ENCODE results near the gene C14orf119.

DNA sequence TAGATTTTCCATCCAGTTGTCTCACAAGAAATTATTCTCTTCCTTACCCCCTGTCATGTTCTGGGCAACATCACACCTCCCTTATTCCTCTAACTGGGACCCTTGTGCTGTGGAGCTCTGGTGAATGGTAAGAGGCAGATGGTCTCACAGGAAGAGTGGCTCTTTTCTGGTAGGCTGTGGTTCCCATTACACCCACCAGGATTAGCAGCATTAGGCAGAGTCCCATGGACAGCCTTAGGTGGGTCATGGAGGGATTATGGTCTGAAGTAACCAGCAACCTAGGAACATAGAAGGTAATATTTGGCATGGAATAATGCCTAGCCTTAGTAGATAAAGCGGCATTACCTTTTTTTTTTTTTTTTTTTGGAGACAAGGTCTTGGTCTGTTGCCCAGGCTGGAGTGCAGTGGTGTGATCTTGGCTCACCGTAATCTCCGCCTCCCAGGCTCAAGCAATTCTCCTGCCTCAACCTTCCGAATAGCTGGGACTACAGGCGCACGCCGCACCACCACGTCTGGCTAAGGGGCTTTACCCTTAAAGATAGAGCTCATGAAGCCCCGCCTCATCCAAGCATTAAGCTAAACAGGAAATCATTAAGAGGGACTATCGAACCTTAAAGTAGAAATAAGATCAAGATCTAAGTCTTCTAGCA, 4.0 kb downstream of the C14orf119 start:
- no peak for TF ChIP-seq POLR2AphosphoS5 (IDR thresholded peaks at IDR 0.05; ENCODE audit: low read depth)
- TF ChIP-seq, protein P1, sequence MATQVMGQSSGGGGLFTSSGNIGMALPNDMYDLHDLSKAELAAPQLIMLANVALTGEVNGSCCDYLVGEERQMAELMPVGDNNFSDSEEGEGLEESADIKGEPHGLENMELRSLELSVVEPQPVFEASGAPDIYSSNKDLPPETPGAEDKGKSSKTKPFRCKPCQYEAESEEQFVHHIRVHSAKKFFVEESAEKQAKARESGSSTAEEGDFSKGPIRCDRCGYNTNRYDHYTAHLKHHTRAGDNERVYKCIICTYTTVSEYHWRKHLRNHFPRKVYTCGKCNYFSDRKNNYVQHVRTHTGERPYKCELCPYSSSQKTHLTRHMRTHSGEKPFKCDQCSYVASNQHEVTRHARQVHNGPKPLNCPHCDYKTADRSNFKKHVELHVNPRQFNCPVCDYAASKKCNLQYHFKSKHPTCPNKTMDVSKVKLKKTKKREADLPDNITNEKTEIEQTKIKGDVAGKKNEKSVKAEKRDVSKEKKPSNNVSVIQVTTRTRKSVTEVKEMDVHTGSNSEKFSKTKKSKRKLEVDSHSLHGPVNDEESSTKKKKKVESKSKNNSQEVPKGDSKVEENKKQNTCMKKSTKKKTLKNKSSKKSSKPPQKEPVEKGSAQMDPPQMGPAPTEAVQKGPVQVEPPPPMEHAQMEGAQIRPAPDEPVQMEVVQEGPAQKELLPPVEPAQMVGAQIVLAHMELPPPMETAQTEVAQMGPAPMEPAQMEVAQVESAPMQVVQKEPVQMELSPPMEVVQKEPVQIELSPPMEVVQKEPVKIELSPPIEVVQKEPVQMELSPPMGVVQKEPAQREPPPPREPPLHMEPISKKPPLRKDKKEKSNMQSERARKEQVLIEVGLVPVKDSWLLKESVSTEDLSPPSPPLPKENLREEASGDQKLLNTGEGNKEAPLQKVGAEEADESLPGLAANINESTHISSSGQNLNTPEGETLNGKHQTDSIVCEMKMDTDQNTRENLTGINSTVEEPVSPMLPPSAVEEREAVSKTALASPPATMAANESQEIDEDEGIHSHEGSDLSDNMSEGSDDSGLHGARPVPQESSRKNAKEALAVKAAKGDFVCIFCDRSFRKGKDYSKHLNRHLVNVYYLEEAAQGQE (IDR thresholded peaks at IDR 0.05; ENCODE audit: insufficient replicate concordance, low read depth): no peak
